ENCODE results near the gene NID1.

The NID1 gene

GRCh38 chr1:235980976-235981375, 83.9 kb downstream of the NID1 start:
- no peaks in the 10 kb centered on the region for H3K4me1 ChIP-seq (ENCODE audit: insufficient read depth, low read length)
- H3K9ac ChIP-seq (ENCODE audit: low read depth, low read length): no peak overlapping the region
- no peak overlapping the region for H2AFZ ChIP-seq (ENCODE audit: low read depth, low read length)
- no peak overlapping the region for H3K27ac ChIP-seq (ENCODE audit: low read length)
- DNase-seq (no peak), ATAC-seq (ENCODE audit: insufficient read depth, low read depth) (no peak)
- H3K4me3 ChIP-seq (ENCODE audit: low read depth in 1 of 2, low read length in 2 of 2): no peak overlapping the region
- no peaks in the 10 kb centered on the region for H4K20me1 ChIP-seq (ENCODE audit: insufficient read depth, low read length)
- H3K79me2 ChIP-seq (ENCODE audit: insufficient read depth, low read length): no peaks in the 10 kb centered on the region
- no peaks in the 10 kb centered on the region for H3K27me3 ChIP-seq (ENCODE audit: insufficient read depth, low read length, poor library complexity)
- H3K36me3 ChIP-seq (ENCODE audit: insufficient read depth, low read length): no peaks in the 10 kb centered on the region
- H3K4me2 ChIP-seq (ENCODE audit: insufficient read depth, low read length): no peak overlapping the region
- no peak for TF ChIP-seq EZH2 (IDR thresholded peaks at IDR 0.05; ENCODE audit: borderline replicate concordance, low read depth, low read length, severe bottlenecking)
- TF ChIP-seq, protein P1, sequence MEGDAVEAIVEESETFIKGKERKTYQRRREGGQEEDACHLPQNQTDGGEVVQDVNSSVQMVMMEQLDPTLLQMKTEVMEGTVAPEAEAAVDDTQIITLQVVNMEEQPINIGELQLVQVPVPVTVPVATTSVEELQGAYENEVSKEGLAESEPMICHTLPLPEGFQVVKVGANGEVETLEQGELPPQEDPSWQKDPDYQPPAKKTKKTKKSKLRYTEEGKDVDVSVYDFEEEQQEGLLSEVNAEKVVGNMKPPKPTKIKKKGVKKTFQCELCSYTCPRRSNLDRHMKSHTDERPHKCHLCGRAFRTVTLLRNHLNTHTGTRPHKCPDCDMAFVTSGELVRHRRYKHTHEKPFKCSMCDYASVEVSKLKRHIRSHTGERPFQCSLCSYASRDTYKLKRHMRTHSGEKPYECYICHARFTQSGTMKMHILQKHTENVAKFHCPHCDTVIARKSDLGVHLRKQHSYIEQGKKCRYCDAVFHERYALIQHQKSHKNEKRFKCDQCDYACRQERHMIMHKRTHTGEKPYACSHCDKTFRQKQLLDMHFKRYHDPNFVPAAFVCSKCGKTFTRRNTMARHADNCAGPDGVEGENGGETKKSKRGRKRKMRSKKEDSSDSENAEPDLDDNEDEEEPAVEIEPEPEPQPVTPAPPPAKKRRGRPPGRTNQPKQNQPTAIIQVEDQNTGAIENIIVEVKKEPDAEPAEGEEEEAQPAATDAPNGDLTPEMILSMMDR (IDR thresholded peaks at IDR 0.05; ENCODE audit: borderline replicate concordance, extremely low read depth, low read length, poor library complexity, severe bottlenecking): no peak
- no peaks in the 10 kb centered on the region for H3K9me3 ChIP-seq (ENCODE audit: insufficient read depth, low read length, severe bottlenecking)

GRCh38 chr1:235979716-235980333, 85.1 kb downstream of the NID1 start:
- Histone ChIP-seq H3K9me3 (ENCODE audit: insufficient read depth, low read length, severe bottlenecking) (no peaks in the 10 kb centered on the region), H3K4me1 (ENCODE audit: insufficient read depth, low read length) (no peaks in the 10 kb centered on the region), H3K4me2 (ENCODE audit: insufficient read depth, low read length) (no peak overlapping the region), H3K27ac (ENCODE audit: low read length) (no peak overlapping the region), H3K27me3 (ENCODE audit: insufficient read depth, low read length, poor library complexity) (no peaks in the 10 kb centered on the region), H3K4me3 (ENCODE audit: low read depth in 1 of 2, low read length in 2 of 2) (no peak overlapping the region), H3K9ac (ENCODE audit: low read depth, low read length) (no peak overlapping the region), H2AFZ (ENCODE audit: low read depth, low read length) (no peak overlapping the region), H3K79me2 (ENCODE audit: insufficient read depth, low read length) (no peaks in the 10 kb centered on the region), H4K20me1 (ENCODE audit: insufficient read depth, low read length) (no peaks in the 10 kb centered on the region), H3K36me3 (ENCODE audit: insufficient read depth, low read length) (no peaks in the 10 kb centered on the region)
- DNase-seq (no peak), ATAC-seq (ENCODE audit: insufficient read depth, low read depth) (no peak)
- TF ChIP-seq, protein P1 (IDR thresholded peaks at IDR 0.05; ENCODE audit: borderline replicate concordance, extremely low read depth, low read length, poor library complexity, severe bottlenecking): no peak
- no peak for TF ChIP-seq EZH2 (IDR thresholded peaks at IDR 0.05; ENCODE audit: borderline replicate concordance, low read depth, low read length, severe bottlenecking)

GRCh38 chr1:235979176-235979575, 85.7 kb downstream of the NID1 start:
- Histone ChIP-seq H3K9ac (ENCODE audit: low read depth, low read length) (no peak overlapping the region), H3K36me3 (ENCODE audit: insufficient read depth, low read length) (no peaks in the 10 kb centered on the region), H3K27me3 (ENCODE audit: insufficient read depth, low read length, poor library complexity) (no peaks in the 10 kb centered on the region), H3K27ac (ENCODE audit: low read length) (no peak overlapping the region), H3K4me2 (ENCODE audit: insufficient read depth, low read length) (no peak overlapping the region), H3K79me2 (ENCODE audit: insufficient read depth, low read length) (no peaks in the 10 kb centered on the region), H3K4me1 (ENCODE audit: insufficient read depth, low read length) (no peaks in the 10 kb centered on the region), H3K4me3 (ENCODE audit: low read depth in 1 of 2, low read length in 2 of 2) (no peak overlapping the region), H3K9me3 (ENCODE audit: insufficient read depth, low read length, severe bottlenecking) (no peaks in the 10 kb centered on the region), H2AFZ (ENCODE audit: low read depth, low read length) (no peak overlapping the region), H4K20me1 (ENCODE audit: insufficient read depth, low read length) (no peaks in the 10 kb centered on the region)
- DNase-seq: no peak
- ATAC-seq (ENCODE audit: insufficient read depth, low read depth): no peak
- TF ChIP-seq, protein P1 (IDR thresholded peaks at IDR 0.05; ENCODE audit: borderline replicate concordance, extremely low read depth, low read length, poor library complexity, severe bottlenecking): no peak
- TF ChIP-seq EZH2 (IDR thresholded peaks at IDR 0.05; ENCODE audit: borderline replicate concordance, low read depth, low read length, severe bottlenecking): no peak
